Natural killer cell treated with Interleukin-12 subunit alpha and Interleukin-12 subunit beta and Interleukin-15 and Interleukin-18, amount 100 ng/mL, for 72 hours (primary cell): ENCODE results near the gene EXD3. TPM values are rescaled to one million over a fixed set of nuclear protein-coding genes. Genes with fewer than 3 reads are reported as not detected.

Experiments
- ATAC-seq, 2 donors: fragments of 150-1000 bp; cut with Tn5 transposase in 1 of 2; sonication (Bioruptor Pico), chemical (Tn5 transposase) in 1 of 2; 2 replicates each; pipeline ENCODE4 v1.10.0; 2021
- DNase-seq: peaks from one replicate; pipeline ENCODE4 v3.0.0; 2022; ENCODE audit warnings: low spot score
- H3K27ac Mint-ChIP-seq, 2 donors: 1 replicate in 1 of 2; 2 replicates in 1 of 2; pipeline ENCODE4 v1.8.0; 2022; ENCODE audit warnings: mixed read lengths in 2 of 2, mild to moderate bottlenecking in 1 of 2, moderate library complexity in 1 of 2
- H3K27me3 Mint-ChIP-seq, 2 donors: 1 replicate in 1 of 2; 2 replicates in 1 of 2; pipeline ENCODE4 v1.8.0; 2022; ENCODE audit warnings: mixed read lengths in 2 of 2
- H3K36me3 Mint-ChIP-seq: one replicate; pipeline ENCODE4 v1.8.0; 2022; ENCODE audit warnings: mixed read lengths
- H3K4me1 Mint-ChIP-seq, 2 donors: 1 replicate in 1 of 2; 2 replicates in 1 of 2; pipeline ENCODE4 v1.8.0; 2022; ENCODE audit warnings: low read depth in 2 of 2, mixed read lengths in 2 of 2, mild to moderate bottlenecking in 1 of 2
- H3K4me3 Mint-ChIP-seq: one replicate; pipeline ENCODE4 v1.8.0; 2022; ENCODE audit warnings: mixed read lengths
- H3K9me3 Mint-ChIP-seq: 2 replicates; pipeline ENCODE4 v1.8.0; 2022; ENCODE audit warnings: mixed read lengths
- total RNA-seq, 2 donors: library from RNA; stranded (reverse); gene quantifications; one replicate each; pipeline ENCODE4 v1.2.3, GENCODE V29; 2022

The EXD3 gene
- total RNA-seq, 2 donors from 2014 or later = 7.6 to 7.9 TPM

DNA sequence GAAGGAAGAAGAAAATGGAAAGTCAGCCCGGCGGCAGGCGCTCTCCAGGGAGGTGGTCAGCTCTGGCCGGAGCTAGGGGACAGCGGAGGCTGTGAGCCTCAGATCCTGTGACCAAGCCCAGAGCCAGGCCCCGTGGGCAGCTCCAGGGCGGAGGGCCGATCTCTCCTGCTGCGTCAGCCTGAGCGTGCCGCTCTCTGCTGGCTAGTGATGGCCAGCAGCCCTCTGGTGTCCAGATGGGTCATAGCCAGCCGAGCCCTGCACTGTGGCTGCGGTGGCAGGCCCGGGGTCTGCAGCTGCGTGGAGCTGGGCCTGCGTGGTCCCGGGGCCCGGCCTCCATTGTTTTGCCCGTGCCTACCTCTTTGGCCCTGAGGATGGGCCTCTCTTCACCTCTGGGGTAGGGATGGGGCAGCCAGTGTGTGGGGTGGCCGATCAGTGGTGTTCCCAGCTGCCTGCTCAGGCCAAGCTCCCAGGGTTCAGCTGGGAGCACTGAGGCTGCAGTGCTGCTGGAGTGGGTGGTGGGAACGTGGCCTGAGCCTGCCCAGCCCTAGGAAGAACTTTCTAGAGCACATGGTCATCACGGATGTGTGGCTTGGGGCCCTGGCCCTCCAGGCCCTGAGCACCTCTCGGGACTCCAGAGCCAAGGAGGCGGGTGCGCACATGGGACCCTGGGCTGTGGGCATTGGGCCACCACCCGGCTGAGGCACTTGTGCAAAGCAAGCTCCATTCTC, 103.8 kb downstream of the EXD3 start:
- Mint-ChIP-seq H3K27me3 (no peaks in the 10 kb centered on the region), H3K27ac (no peak overlapping the region), H3K4me3 (no peak overlapping the region), H3K36me3 (no peaks in the 10 kb centered on the region), H3K4me1 (peaks cover 0 to 7% of the 10 kb centered on the region in 2 donors), H3K9me3 (no peaks in the 10 kb centered on the region)
- ATAC-seq (no peak), DNase-seq (no peak)

DNA sequence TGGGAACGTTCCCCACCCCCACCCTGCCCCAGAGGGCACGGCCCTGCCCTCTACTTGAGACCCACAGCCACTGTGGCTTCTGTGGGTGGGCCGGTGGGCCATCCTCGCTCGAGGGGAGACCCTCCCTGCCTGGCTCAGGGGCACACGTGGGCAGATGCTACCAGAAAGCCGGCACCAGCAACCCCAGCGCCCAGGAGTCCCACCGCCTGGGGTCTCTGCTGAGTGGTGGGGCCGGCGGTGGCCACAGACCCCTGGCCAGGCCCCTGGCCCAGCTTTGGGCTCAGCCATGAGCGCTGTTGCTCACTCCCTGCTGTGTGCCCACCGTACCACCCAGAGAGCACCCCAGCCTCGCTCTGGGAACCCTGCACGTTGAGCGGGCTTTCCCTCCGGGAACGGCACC, 104.4 kb downstream of the EXD3 start:
- peaks cover 0 to 7% of the 10 kb centered on the region in 2 donors for H3K4me1 Mint-ChIP-seq
- ATAC-seq (no peak), DNase-seq (peak; percentile 58)
- H3K9me3 Mint-ChIP-seq = no peaks in the 10 kb centered on the region
- H3K4me3 Mint-ChIP-seq = no peak overlapping the region
- no peak overlapping the region for H3K27ac Mint-ChIP-seq
- H3K36me3 Mint-ChIP-seq = no peaks in the 10 kb centered on the region
- no peaks in the 10 kb centered on the region for H3K27me3 Mint-ChIP-seq

DNA sequence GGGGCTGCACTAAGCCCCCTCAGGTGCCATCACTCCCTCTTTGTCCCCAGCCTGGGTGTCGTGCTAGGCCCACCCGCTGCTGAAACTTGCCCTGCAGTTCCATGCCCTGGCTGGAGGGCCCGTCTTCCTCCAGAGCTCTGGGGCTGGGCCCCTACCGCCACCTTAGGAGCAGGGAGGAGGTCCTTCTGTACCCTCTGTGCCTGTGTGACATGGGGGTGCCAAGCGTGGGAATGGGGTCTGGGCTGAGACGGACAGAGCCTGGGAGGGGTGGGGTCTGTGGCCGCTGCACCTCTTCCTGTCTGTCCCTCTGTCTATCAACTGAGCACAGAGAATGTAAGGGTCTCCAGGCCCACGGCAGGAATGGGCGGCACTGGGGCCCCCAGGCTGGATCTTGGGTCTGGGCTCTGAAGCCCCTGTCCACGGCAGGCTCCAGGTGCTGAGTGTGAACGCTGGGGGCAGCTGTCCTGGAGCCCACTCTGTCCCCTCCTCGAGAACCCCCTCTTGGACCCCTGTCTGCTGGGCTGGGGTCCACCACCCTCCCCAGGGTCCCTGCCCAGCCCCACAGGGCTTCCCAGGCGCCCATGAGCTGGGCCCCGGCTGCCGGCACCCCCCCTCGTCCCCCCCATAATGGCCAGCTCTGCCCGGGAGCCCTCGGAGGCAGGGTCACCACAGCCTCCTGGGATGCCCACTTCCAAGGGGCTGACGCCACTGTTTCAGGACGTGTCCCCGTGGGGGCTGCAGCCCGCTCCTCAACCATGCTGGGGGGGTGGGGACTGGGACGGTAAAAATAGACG, 105.0 kb downstream of the EXD3 start:
- ATAC-seq = no peak
- no peak overlapping the region for H3K27ac Mint-ChIP-seq
- no peaks in the 10 kb centered on the region for H3K9me3 Mint-ChIP-seq
- no peaks in the 10 kb centered on the region for H3K36me3 Mint-ChIP-seq
- no peak overlapping the region for H3K4me3 Mint-ChIP-seq
- peaks cover 0 to 7% of the 10 kb centered on the region in 2 donors for H3K4me1 Mint-ChIP-seq
- H3K27me3 Mint-ChIP-seq = no peaks in the 10 kb centered on the region
- DNase-seq = peak; percentile 57

DNA sequence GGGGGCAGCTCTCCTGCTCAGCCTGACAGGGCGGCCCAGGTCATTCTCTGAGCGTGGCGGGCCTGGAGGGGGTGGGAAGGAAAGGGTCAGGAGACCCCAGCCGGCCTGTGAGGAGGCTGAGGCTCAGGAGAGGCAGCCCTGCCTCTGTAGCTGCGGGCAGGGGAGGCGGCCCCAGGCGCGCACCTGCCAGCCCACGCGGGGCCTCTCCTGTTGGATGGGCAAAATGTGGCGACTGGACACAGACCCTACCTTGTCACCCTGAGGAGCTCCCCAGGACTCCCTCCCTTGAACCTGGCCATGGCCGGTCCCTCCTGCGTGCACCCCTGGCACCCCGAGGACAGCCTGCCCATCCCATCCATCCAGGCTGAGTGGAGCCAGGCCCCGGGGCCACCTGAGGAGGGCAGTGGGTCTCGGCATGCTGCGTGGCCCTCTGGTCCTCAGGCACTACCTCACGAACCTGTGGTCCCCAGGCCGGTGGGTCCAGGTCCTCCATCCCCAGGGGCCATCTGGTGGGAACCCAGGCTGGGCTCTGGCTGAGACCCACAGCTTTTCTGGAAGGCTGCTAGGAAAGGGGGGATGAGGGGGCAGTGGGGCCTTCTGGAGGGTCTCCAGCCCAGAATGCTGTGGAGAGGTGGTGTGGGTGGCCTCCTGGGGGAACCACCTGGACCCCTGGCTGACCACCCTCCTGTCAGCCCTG, 105.8 kb downstream of the EXD3 start:
- H3K27ac Mint-ChIP-seq = no peak overlapping the region

DNA sequence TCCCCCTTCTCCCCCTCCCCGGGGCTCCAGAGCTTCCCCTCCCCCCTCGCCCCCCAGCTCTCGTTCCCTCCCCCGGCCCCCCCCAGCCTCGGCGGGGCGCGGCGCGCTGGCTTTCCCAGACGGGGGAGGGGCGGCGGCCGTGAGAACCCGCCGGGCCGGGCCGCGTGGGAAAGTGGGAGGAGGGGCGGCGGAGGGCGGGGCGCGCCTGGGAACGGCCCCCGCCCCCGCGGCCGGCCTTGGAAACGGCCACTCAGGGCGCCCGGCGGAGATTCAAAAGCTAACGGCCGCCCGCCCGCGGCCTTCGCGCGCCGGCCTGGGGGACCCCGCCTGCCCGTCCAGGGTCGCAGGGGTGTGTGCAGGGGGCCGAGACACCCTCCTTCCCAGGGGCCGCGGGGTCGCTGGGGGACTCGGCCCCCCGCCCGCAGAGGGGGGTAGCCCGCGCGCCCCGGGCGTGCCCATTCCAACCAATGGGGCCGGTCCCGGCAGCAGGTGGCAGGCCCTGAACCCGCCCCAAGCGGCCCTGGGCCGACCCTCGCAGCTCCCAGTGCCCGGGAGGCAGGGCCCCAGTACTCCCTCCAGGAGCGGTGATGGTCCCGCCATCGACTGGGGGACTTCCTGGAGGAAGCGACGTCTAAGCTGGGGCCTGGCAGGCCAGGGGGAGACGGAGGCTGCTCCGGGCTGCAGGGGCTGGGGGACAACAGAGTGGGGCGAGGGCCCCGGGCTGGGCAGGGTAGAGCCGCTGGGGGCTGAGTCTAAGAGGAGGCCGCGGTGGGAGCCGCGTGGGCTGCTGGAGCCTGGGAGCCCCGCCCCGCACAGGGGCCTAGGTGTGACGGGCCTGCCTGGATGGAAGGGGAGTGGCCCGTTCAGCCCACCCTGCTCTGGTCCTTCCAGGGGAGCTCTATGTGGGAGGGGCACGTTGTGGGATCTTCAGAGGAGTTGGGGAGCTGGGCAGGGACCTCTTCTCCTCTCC, 106.7 kb downstream of the EXD3 start:
- Mint-ChIP-seq H3K4me3 (no peak overlapping the region), H3K36me3 (no peaks in the 10 kb centered on the region), H3K27me3 (no peaks in the 10 kb centered on the region), H3K9me3 (no peaks in the 10 kb centered on the region), H3K4me1 (peaks cover 0 to 7% of the 10 kb centered on the region in 2 donors), H3K27ac (no peak overlapping the region)
- peak; percentile 28 to 36 for ATAC-seq
- DNase-seq = no peak

More for the DNA sequence above, 105.8 kb downstream of the EXD3 start:
- no peaks in the 10 kb centered on the region for H3K36me3 Mint-ChIP-seq
- no peak overlapping the region for H3K4me3 Mint-ChIP-seq
- ATAC-seq = no peak
- no peaks in the 10 kb centered on the region for H3K9me3 Mint-ChIP-seq
- H3K4me1 Mint-ChIP-seq = peaks cover 0 to 7% of the 10 kb centered on the region in 2 donors
- H3K27me3 Mint-ChIP-seq = no peaks in the 10 kb centered on the region
- DNase-seq = no peak

DNA sequence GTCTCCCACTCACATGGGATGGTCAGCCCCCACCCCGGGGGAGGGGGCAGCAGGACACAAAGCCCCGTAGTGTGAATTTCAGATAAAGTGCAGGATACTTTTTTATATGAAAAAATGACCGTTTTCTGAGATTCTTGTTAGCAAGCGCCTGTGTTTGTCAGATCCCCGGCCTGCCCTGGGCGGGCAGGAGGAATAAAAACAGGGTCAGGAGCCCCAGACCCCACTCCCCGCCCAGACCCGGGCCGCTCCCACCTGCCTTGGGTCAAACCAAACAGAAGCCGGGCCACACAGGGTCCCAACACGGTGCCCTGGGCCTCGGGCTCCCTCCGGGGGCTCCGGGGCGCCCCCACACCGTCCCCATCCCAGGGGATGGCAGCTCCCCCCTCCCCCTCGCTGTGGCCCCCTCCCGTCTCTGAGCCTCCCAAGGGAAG, 107.4 kb downstream of the EXD3 start:
- no peak overlapping the region for H3K27ac Mint-ChIP-seq
- no peak overlapping the region for H3K4me3 Mint-ChIP-seq
- no peaks in the 10 kb centered on the region for H3K9me3 Mint-ChIP-seq
- no peaks in the 10 kb centered on the region for H3K27me3 Mint-ChIP-seq
- ATAC-seq (no peak), DNase-seq (no peak)
- H3K4me1 Mint-ChIP-seq = peaks cover 0 to 6% of the 10 kb centered on the region in 2 donors
- H3K36me3 Mint-ChIP-seq = no peaks in the 10 kb centered on the region

DNA sequence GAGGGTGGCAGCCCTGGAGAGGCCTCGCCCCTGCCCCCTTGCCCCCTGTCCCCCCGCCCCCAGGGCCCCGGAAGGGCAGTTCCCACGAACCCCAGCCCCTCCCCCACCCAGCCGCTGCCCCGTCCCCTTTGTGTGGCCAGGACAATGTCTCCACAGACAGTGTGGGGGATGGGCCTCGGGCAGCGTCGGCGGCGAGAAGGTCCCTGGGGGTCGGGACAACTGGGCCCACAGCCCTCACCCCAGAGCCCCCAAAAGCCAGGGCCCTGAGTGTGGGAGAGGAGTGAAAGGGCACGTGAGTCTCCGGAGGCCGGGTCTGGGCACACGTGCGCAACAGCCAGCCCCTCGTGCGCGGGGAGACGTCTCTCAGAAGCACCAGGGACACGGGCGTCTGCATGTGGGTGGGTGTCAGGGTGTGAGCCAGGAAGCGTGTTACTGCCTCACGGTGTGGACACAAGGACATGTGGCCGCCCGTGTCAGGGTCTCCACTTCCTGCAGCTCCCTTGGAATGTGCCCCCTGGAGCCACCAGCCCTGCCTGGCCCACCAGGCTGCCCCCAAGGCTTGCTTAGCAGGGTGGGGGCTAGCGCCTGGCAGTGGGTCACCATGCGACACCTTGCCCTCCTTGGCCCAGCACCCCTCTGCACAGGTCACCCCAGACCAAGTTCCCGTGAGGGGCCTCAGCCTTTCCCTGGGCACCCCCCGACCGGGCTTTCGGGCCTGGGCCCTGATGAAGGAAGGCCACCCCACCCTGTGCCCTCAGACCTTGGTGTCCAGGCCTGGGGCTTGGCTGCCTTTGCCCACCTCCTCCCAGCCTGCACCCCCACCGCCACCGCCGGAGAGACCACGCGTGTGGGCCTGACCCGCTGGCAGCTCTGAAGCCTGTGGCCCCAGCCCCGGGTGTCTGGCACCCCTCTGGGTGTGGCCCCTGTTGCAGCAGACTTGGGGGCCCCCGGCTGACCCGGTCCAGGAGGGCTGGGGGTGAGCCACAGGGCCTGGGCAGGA, 108.1 kb downstream of the EXD3 start:
- H3K4me1 Mint-ChIP-seq = peaks cover 0 to 2% of the 10 kb centered on the region in 2 donors
- no peak overlapping the region for H3K4me3 Mint-ChIP-seq
- H3K36me3 Mint-ChIP-seq = no peaks in the 10 kb centered on the region
- ATAC-seq (no peak), DNase-seq (no peak)
- H3K9me3 Mint-ChIP-seq = no peaks in the 10 kb centered on the region
- H3K27ac Mint-ChIP-seq = no peak overlapping the region
- H3K27me3 Mint-ChIP-seq = no peaks in the 10 kb centered on the region

DNA sequence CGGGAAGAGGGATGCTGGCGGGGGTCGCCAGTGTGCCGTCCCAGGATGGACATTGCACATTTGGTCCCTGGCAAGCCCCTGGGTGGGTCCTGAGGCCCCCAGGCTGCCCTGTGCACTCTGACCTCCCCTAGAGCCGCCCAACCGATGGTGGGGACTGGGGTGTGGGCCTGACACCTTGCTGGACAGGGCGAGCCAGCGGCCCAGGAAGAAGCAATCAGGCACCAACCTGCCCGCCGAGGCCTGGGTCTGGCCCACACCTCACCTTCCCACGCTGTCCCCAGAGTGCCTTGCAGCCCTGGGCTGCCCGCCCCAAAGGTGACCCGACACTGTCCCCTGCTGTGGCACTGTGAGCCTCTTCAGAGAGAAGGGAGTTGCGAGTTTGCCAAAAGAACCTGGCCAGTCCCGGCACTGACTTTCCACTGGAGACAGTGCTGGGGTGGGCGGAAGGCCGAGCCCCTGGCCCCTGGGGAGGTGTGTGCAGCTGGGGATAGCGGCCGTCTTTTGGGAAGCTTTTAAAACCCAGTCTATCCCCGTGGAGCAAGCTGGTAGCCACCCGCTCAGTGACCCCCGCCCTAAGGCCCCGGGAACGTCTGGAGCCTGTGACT, 108.9 kb downstream of the EXD3 start:
- no peaks in the 10 kb centered on the region for H3K27me3 Mint-ChIP-seq
- no peaks in the 10 kb centered on the region for H3K9me3 Mint-ChIP-seq
- ATAC-seq (no peak), DNase-seq (no peak)
- no peak overlapping the region for H3K27ac Mint-ChIP-seq
- H3K36me3 Mint-ChIP-seq = no peaks in the 10 kb centered on the region
- H3K4me1 Mint-ChIP-seq = no peaks in the 10 kb centered on the region
- no peak overlapping the region for H3K4me3 Mint-ChIP-seq

DNA sequence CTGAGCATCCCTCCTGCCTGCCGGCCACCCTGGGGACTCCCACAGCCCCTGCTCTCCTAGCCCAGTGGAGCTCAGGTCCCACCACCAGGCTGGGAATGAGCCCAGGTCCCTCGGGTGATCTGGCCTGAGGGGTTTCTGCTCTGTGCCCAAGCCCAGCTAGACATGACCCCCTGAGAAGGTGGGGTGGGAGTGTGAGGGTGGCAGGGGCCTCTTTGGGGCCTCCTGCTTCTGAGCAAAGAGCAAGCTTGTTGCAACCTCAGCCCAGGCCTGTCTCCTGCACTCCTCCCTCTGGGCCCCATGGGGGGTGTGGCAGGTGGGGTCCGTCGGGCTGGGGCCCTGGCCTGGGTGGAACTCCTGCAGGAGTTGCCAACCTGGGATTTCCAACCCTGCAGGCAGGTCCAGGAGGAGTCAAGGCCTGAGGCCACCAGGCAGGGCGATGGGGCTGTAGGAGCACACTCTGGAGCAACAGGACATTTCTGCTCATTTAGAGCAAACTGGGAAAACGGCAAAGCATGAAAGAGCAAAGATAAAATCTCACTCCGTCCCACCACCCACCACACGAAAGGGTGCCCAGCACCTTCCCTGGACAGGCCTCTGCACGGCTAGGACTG, 109.5 kb downstream of the EXD3 start:
- no peak for DNase-seq
- Mint-ChIP-seq H3K4me3 (no peak overlapping the region), H3K36me3 (no peaks in the 10 kb centered on the region)

DNA sequence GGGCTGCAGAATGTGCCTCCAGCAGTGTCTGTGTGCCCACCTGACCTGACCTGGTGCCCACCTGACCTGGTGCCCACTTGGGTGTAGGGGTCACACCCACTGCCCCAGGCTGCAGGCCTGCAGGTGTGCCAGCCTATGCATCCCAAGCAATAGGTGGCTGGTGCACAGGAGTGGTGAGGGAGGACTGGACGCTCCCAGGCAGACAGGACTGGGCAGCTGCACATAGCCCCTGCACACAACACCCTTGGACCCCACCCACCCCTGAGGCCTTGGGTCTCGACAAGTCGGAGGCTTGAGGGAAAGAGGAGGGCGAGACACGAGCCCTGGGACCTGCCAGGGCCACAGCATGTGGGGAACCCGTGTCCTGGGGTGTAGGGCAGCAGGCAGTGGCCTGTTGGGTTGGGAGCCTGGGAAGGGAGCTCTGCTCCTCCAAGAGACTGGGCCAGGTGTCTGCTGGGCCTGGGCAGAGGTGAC, 110.1 kb downstream of the EXD3 start:
- Mint-ChIP-seq H3K9me3 (no peaks in the 10 kb centered on the region), H3K4me1 (no peaks in the 10 kb centered on the region), H3K27me3 (no peaks in the 10 kb centered on the region), H3K36me3 (no peaks in the 10 kb centered on the region), H3K27ac (no peak overlapping the region), H3K4me3 (no peak overlapping the region)
- no peak for ATAC-seq
- DNase-seq = no peak

More for the DNA sequence above, 109.5 kb downstream of the EXD3 start:
- Mint-ChIP-seq H3K9me3 (no peaks in the 10 kb centered on the region), H3K4me1 (no peaks in the 10 kb centered on the region), H3K27me3 (no peaks in the 10 kb centered on the region), H3K27ac (no peak overlapping the region)
- no peak for ATAC-seq

DNA sequence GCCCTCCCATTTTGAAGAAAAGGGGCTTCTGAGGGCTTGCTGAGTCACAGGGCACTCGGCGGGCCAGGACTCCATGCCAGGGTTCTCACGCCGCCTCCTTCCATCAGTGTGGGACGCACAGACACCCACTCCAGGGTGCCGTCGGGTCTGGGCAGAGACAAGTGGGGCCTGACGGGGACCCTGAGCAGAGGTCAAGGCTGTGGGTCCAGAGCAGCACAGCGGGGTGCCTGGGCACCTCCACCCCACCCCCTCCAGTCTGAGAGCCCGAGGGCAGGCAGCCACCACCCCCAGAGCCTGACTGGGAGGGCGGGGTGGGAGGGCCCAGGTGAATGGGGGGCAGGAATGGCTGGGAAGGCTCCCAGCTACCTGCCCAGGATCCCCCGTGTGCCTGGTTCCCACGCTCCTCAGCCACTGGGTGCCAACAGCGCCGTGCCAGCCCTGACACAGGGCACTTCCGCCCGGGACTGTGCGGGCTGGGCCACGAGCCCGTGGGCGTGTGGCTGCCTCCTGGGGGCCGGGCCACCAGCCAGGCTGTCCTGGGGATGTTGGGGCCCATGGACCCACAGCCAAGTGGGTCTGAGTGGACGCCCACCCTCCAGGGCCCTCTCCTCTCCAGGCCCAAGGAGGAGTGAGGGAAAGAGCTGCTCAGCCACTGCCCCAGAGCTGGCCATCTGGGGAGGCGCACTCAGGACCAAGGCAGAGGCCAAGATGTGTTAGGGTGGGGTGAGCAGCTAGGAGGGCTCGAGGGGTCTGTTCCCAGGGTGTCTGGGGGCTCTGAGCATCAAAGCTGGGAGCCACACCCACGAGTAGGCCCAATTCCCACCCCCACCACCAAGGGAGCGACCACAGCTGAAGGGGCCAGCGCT, 110.7 kb downstream of the EXD3 start:
- H3K4me1 Mint-ChIP-seq = no peaks in the 10 kb centered on the region
- no peaks in the 10 kb centered on the region for H3K27me3 Mint-ChIP-seq
- no peaks in the 10 kb centered on the region for H3K9me3 Mint-ChIP-seq
- H3K27ac Mint-ChIP-seq = no peak overlapping the region
- H3K4me3 Mint-ChIP-seq = no peak overlapping the region
- no peaks in the 10 kb centered on the region for H3K36me3 Mint-ChIP-seq
- ATAC-seq (no peak), DNase-seq (peak; percentile 46)
